SU-DHL-6 (cell line): ENCODE measurements around the gene GLI3.

Experiments
- EZH2phosphoT487 ChIP-seq: fragments of 200-600 bp; sonication (generic), shearing (Covaris generic); conservative IDR thresholded peaks from 2 replicates; pipeline ENCODE4 v1.6.1; 2018; ENCODE audit warnings: mild to moderate bottlenecking, antibody characterized with exemption, low read length, moderate library complexity, mixed read lengths
- TF ChIP-seq, protein P1 (sequence below): fragments of 200-600 bp; sonication (generic); IDR thresholded peaks from one replicate; pipeline ENCODE4 v1.5.1; 2017; ENCODE audit warnings: antibody characterized with exemption, mild to moderate bottlenecking, low read length, moderate library complexity; ENCODE audit not compliant: insufficient read depth, poor library complexity, severe bottlenecking

GRCh38 chr7:42120191-42120590 is 116.8 kb downstream of the GLI3 start:
- TF ChIP-seq, protein P1, sequence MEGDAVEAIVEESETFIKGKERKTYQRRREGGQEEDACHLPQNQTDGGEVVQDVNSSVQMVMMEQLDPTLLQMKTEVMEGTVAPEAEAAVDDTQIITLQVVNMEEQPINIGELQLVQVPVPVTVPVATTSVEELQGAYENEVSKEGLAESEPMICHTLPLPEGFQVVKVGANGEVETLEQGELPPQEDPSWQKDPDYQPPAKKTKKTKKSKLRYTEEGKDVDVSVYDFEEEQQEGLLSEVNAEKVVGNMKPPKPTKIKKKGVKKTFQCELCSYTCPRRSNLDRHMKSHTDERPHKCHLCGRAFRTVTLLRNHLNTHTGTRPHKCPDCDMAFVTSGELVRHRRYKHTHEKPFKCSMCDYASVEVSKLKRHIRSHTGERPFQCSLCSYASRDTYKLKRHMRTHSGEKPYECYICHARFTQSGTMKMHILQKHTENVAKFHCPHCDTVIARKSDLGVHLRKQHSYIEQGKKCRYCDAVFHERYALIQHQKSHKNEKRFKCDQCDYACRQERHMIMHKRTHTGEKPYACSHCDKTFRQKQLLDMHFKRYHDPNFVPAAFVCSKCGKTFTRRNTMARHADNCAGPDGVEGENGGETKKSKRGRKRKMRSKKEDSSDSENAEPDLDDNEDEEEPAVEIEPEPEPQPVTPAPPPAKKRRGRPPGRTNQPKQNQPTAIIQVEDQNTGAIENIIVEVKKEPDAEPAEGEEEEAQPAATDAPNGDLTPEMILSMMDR: no peak
- TF ChIP-seq EZH2phosphoT487: no peak
